Left renal cortex interstitium (tissue), 4 donors: ENCODE results near the gene UBR2. TPM values are rescaled to one million over a fixed set of nuclear protein-coding genes. Genes with fewer than 3 reads are reported as not detected.

Experiments
- DNase-seq, 4 donors: peaks; one replicate each; pipeline ENCODE4 v3.0.0-alpha.2; 2013; ENCODE audit warnings: low read depth in 4 of 4, low spot score in 2 of 4, missing footprints in 1 of 4
- polyA plus RNA-seq, 4 donors: library from polyadenylated mRNA; unstranded; fragments of 120-200 nt; gene quantifications; one replicate each; pipeline ENCODE4 v1.2.1, GENCODE V29; 2013; ENCODE audit not compliant: insufficient read length in 4 of 4

Gene UBR2
- polyA plus RNA-seq = 10 to 100 TPM; 23.4 to 34.2 (median 28.8) TPM

GRCh38 chr6:42563697-42564505 lies at the start of gene UBR2:
UBR2 (plus strand) TSS chr6:42564029; CDS start chr6:42564320, 291 bp downstream.
- DNase-seq = peak; percentile 89 to 99 (median 95)

DNA sequence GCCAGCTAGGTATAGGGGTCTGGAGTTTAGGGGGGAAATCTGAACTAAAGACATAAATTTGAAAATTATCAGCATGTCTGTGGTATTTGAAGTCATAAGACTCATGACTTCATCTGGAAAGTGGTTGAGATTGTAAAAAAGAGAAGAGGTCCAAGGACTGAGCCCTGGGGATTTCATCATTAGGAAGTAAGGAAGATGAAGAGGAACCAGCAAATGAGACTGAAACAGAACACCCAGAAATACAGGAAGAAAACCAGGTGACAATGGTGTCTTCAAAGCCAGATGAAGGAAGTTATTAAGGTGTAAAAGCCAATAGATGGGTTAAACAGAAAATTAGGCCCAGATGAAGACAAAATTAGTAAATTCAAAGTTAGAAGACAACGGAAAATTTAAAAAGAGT lies 49.1 kb upstream of the UBR2 start:
- DNase-seq = no peak

DNA sequence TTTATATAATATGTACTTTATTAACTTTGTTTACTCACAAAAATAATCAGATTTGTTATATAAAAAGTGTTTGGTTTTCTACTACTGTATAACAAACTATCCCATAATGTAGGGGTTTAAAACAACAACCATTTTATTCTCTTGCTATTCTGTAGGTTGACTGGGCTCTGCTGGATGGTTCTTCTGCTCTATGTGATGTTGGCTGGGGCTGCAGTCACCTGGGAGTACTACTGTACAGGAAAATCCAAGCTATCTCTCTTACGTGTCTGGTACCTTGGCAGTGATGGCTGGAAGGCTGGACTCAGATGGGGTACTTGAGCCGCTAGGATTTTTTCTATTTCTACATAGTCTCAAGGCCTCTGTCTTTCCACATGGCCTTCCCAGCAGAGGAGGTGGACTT lies 44.0 kb upstream of the UBR2 start:
- DNase-seq = no peak

GRCh38 chr6:42520786-42521607 lies 42.8 kb upstream of the UBR2 start:
- no peak for DNase-seq

GRCh38 chr6:42522036-42522435 lies 41.8 kb upstream of the UBR2 start:
- no peak for DNase-seq

DNA sequence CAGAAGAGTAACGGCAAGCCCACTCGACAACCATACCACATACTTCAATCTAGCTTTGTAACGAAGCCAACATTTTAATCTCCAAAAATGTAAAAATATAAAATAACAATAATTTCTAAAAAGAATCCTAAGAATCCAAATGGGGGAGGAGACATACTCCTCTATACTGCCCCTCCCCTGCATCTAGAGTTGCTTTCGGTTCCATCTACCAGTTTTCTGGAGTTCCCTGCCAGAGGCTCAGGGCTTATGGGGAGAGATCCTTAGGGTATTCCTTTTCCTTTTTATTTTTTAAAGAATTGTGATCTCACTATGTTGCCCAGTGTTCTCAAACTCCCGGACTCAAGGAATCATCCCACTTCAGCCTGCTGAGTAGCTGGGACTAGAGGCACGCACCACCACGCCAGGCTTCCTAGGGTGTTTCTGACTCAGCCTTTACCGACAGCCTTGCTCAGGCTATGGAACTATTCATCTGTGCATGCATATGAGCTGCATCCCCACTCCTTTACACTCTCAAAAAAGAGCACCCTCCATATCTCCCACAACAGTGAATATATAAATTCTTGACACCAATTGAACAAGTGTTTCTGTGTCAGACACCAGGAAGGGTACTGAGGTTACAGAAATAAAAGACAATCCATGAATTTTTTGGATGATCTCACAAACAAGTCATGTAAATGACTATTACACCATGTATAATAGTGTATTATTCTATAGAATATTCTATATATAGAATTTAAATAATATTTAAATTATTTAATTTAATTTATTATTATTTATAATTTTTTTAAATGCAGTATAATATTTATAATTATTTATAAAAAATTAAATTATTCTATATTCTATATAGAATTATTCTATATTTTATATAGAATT lies 40.7 kb upstream of the UBR2 start:
- DNase-seq = no peak

DNA sequence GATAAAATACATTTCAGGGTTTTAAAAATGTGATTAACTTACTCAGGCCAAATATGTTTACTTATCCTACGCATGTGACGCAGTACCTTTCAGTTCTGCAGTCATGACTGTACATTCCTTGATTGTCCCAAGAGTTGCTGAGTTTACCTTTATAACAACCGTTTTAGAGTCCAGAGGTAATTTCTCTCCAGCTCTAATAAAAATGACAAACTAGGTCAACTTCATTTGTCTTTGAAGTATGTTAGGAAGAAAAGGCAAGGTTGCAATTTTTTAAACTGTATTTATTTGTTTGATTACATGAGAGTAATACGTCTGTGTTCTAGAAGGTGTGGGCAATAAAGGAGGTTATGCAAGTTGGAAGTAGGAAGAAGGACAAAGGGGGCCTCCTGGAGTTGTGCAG lies 38.6 kb upstream of the UBR2 start:
- DNase-seq = no peak

GRCh38 chr6:42526616-42527015 lies 37.2 kb upstream of the UBR2 start:
- DNase-seq = no peak

- no peak for DNase-seq
These were observed 36.6 kb upstream of the UBR2 start for GRCh38 chr6:42527204-42527603.

DNA sequence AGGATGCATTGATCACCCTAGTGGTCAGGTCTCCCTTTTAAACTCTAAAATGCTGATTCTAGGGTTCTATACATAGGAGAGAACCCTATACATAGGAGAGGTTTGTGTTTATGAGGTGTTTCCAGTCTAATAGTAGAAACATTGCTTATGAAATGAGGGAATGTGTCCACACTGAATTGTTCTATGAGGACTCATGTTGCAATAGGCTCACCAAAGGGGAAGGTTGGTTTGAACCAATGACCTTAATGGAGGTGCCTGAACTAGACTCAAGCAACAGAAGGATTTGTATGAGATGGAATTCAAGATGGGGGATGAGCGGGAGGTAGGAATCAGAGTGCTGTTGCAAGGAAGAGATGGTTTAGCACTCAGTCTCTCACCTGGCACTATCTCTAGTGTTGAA lies 33.5 kb upstream of the UBR2 start:
- DNase-seq = no peak

DNA sequence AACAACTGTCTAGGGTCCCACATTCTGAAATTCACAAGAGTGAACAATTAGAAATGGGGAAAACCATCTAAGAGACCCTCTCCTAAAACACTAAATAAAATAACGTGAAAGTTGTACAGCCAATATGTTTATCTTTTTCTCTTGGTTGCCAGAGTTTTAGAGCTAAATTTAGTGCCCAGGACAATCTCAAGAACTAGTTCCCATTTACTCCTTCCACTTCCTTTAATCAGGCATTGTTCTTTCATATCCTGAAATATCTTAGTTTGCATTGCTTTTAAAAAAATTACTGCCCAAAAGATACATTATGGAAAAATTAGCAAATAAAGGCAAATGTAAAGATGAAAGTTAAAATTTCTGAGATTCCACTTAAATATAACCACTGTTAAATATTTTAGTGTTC lies 33.1 kb upstream of the UBR2 start:
- DNase-seq = no peak

GRCh38 chr6:42532038-42532669 lies 31.7 kb upstream of the UBR2 start:
- no peak for DNase-seq

GRCh38 chr6:42533794-42534193 lies 30.0 kb upstream of the UBR2 start:
- no peak for DNase-seq

GRCh38 chr6:42537536-42537935 lies 26.3 kb upstream of the UBR2 start:
- no peak for DNase-seq

GRCh38 chr6:42539135-42539534 lies 24.7 kb upstream of the UBR2 start:
- DNase-seq = no peak

DNA sequence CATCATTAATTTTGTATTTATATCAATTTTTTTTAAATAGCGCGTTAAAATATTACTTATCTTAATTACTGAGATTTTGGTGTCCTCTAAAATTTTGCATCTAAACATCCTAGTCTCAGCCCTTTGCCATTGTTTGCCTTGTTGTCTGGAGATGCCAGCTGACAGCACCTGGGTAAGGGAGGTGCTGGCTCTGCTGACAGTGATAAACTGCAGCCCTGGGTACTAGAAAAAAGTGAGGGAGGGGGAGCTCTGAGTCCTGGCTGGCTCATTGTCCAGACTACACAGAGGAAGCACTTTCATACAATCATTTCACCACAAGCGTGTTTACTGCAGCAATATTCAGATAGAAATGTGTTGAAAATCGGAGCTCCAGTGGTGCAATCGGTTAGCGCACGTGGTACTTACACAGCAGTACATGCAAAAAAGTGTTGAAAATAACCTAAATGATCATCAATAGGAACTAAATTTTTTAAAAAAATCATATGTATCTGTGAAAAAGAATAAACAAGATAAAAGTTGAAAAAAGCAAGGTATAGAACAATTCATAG lies 18.5 kb upstream of the UBR2 start:
- DNase-seq = no peak

DNA sequence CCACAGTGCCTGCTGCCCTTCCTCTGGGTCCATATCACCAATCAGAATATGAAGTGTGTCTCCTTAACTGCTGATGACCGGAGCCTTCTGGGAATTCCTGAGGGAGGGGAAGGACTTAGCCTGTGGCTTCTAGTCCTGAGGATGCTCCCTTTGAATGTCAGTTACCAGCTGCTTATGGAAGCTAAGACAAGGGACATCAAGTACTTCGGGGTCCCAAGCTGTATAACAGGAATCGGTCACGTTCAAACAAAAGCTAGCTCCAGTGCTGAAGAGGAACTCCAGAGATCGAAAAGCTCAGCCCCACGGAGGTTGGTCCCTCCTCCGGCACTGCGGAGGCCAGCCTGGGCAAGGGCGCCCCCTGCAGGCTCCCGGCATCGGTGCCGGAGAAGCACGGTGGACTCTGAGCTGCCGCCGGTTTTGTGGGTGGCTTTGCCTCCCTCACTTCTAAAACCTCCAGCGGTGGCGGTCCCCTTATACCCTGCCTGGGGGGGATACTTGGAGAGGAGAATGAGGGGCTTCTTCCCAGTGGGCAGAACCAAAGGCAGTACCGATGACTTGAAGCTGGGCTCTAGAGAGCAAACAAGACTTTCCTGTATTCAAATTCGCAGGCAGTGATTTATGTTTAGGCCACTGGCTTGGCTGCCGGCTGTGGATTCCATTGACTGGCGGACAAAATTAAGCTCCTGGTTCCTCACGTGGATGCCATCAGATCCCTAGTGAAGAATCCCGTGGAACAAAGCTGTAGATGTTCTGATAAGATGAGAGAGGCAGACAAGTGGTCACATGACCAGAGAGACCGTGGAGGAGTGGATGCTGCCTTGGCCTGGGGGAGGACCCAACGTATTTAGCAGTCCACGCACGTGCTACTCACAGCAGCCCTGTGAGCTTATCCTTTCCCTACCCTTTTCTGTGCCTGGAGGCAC lies 16.2 kb upstream of the UBR2 start:
- peak; percentile 68 to 86 (median 74) for DNase-seq

DNA sequence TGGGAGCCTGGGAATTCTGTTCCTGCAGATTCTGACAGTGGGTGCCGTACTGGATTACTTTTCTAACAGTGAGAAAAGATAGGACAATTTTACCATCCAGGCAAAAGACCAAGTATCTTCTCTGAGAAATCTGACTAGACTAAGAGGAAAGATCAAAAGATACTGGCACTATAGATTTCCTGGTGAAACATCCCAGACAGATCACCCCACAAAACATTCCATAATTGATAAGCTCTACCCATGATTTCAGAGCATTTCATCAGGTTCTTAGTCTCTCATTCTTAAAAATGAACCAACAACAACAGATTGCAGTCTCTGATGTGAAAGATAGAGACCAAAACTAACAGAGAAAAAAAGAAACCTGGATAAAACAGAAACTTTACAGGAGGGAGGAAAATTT lies 13.6 kb upstream of the UBR2 start:
- DNase-seq = no peak

DNA sequence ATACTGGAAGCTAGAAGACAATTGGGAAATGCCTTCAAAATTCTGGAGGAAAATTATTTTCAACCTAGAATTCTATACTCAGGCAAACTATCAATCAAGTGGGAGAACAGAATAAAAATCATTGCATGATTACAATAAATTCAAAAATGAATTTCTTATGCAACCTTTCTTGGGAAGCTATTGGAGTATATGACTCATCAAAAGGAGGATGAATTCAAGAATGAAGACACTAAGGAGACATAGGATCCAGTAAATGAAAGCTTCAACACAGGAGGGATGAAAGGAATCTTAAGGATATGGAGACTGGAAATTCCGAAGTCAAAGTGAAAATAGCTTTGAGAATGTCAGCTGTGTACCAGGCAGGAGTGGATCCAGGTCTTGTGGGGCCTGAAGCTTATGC lies 12.6 kb upstream of the UBR2 start:
- no peak for DNase-seq
